K562 (cell line): ENCODE measurements around the gene CRABP2. TPM values are rescaled to one million over a fixed set of nuclear protein-coding genes. Genes with fewer than 3 reads are reported as not detected.

Experiments used
- ATF7 ChIP-seq: fragments of 450-650 bp; IDR thresholded peaks from 2 replicates; pipeline ENCODE4 v1.7.1; 2014; ENCODE audit warnings: mild to moderate bottlenecking, moderate library complexity
- EHMT2 ChIP-seq: fragments of 450-650 bp; IDR thresholded peaks from 2 replicates; pipeline ENCODE4 v1.6.1; 2018; ENCODE audit warnings: antibody characterized with exemption
- HIVEP1 ChIP-seq: fragments of 250-450 bp; sonication (Bioruptor Pico); IDR thresholded peaks from 2 replicates; pipeline ENCODE4 v1.4.0; 2020; ENCODE audit warnings: mild to moderate bottlenecking
- KLF1 ChIP-seq: fragments of 450-650 bp; IDR thresholded peaks from 2 replicates; pipeline ENCODE4 v1.6.1; 2016; ENCODE audit warnings: missing genetic modification characterization, missing compliant biosample characterization
- PHB ChIP-seq: fragments of 250-450 bp; sonication (Bioruptor Pico); IDR thresholded peaks from 2 replicates; pipeline ENCODE4 v1.5.0; 2021
- PML ChIP-seq: IDR thresholded peaks from 2 replicates; pipeline ENCODE4 v1.6.1; 2012; ENCODE audit warnings: low read length, inconsistent platforms
- PTBP1 ChIP-seq: fragments of 200-400 bp; formaldehyde crosslinking; IDR thresholded peaks from 2 replicates; pipeline ENCODE4 v1.6.1; 2017; ENCODE audit warnings: low read depth, low read length
- RBM39 ChIP-seq: fragments of 200-400 bp; formaldehyde crosslinking; optimal IDR thresholded peaks from 2 replicates; pipeline ENCODE3; 2018; ENCODE audit warnings: low read depth, low read length
- TAF1 ChIP-seq: IDR thresholded peaks from 2 replicates; pipeline ENCODE4 v1.6.1; 2011; ENCODE audit warnings: mild to moderate bottlenecking, low read length, moderate library complexity; ENCODE audit not compliant: insufficient read depth, control insufficient read depth, severe bottlenecking; ENCODE audit errors: extremely low read depth
- ZNF561 ChIP-seq: fragments of 450-650 bp; formaldehyde crosslinking; conservative IDR thresholded peaks from 2 replicates; pipeline ENCODE4 v1.4.0; 2020; ENCODE audit warnings: mild to moderate bottlenecking, moderate library complexity
- polyA plus RNA-seq, 8 experiments: library from polyadenylated mRNA; depleted of rRNA in 4 of 8; stranded (reverse) in 5 of 8; unstranded in 3 of 8; fragments of >200 nt; fragmentation: Nextera tagmentation in 2 of 8; fragmentation: Illumina TruSeq in 1 of 8; extraction: Ambion mirVana in 2 of 8; extraction: Trizol in 1 of 8; gene quantifications; 2 replicates each; pipeline versions ENCODE4 v1.2.1 to v1.2.3, GENCODE V29; 2011 to 2014; ENCODE audit warnings: inconsistent platforms in 1 of 8, missing spikeins in 1 of 8
- total RNA-seq, 7 experiments: library from RNA; depleted of rRNA in 6 of 7; stranded (reverse); fragments of >200 nt in 6 of 7; fragmentation: Illumina TruSeq in 2 of 7; extraction: Trizol in 2 of 7; gene quantifications; 2 replicates each; pipeline versions ENCODE4 v1.2.1 to v1.2.3, GENCODE V29; 2011 to 2021; ENCODE audit warnings: low replicate concordance in 1 of 7
- TF ChIP-seq, protein P1 (sequence below): conservative IDR thresholded peaks from 2 replicates; pipeline ENCODE4 v1.6.1; 2011; ENCODE audit warnings: low read depth, mild to moderate bottlenecking, low read length; ENCODE audit not compliant: control insufficient read depth
- TF ChIP-seq, protein P2 (sequence below), 2 experiments: fragments of 250-450 bp in 1 of 2; fragments of 450-650 bp in 1 of 2; sonication (Bioruptor Pico) in 1 of 2; IDR thresholded peaks; 2 replicates each; pipeline versions ENCODE4 v1.6.1 to v1.8.0; 2016 to 2021; ENCODE audit warnings: mild to moderate bottlenecking in 2 of 2, moderate library complexity in 2 of 2, missing compliant biosample characterization in 1 of 2, missing genetic modification characterization in 1 of 2
- TF ChIP-seq, protein P3 (sequence below): fragments of 450-650 bp; IDR thresholded peaks from 2 replicates; pipeline ENCODE4 v1.6.1; 2016; ENCODE audit warnings: borderline replicate concordance
- TF ChIP-seq, protein P4 (sequence below): sonication (generic); formaldehyde crosslinking; IDR thresholded peaks from 2 replicates; pipeline ENCODE4 v1.8.0; 2022; ENCODE audit warnings: missing genetic modification reagents, mild to moderate bottlenecking, moderate library complexity, borderline replicate concordance

The CRABP2 gene
- total and polyA plus RNA-seq, 9 of the 15 experiments (the other 6 are each of a cell fraction or from before 2014, with no cell fraction given): 0.30 to 2.5 (median 0.82) TPM

DNA sequence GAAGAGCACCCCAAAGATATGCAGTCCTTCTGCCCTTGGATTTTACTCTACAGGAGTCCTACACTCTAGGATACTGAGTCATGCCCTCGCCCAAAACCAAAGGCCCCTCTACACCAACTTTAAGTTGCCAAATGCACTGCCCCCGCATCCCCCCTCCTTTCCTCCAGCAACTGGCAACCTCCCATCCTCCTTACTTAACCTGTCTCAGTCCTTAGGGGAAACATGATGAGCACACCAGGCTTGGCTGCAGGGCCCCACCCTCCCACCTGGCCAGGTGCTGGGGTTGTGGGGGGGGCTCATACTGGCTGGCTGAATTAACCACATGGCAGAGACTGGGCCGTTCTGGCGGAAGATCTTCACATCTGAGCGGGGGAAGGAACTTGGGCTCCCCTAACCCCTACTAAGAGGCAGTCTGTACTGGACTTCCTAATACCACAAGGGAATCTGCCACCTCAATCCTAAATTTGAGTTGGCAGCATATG, 44.8 kb upstream of the CRABP2 start (continued):
- TF ChIP-seq, protein P1, sequence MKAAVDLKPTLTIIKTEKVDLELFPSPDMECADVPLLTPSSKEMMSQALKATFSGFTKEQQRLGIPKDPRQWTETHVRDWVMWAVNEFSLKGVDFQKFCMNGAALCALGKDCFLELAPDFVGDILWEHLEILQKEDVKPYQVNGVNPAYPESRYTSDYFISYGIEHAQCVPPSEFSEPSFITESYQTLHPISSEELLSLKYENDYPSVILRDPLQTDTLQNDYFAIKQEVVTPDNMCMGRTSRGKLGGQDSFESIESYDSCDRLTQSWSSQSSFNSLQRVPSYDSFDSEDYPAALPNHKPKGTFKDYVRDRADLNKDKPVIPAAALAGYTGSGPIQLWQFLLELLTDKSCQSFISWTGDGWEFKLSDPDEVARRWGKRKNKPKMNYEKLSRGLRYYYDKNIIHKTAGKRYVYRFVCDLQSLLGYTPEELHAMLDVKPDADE: no peak
- no peak for TF ChIP-seq RBM39
- TF ChIP-seq, protein P2, sequence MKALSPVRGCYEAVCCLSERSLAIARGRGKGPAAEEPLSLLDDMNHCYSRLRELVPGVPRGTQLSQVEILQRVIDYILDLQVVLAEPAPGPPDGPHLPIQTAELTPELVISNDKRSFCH (CRISPR knock-in tag; IDR thresholded peaks at IDR 0.05): no peak
- TF ChIP-seq, protein P2 (tag; IDR thresholded peaks at IDR 0.05): 0 out of 2 replicates have a peak, but pooled peaks have one; percentile 13
- TF ChIP-seq PML: no peak
- TF ChIP-seq, protein P3, sequence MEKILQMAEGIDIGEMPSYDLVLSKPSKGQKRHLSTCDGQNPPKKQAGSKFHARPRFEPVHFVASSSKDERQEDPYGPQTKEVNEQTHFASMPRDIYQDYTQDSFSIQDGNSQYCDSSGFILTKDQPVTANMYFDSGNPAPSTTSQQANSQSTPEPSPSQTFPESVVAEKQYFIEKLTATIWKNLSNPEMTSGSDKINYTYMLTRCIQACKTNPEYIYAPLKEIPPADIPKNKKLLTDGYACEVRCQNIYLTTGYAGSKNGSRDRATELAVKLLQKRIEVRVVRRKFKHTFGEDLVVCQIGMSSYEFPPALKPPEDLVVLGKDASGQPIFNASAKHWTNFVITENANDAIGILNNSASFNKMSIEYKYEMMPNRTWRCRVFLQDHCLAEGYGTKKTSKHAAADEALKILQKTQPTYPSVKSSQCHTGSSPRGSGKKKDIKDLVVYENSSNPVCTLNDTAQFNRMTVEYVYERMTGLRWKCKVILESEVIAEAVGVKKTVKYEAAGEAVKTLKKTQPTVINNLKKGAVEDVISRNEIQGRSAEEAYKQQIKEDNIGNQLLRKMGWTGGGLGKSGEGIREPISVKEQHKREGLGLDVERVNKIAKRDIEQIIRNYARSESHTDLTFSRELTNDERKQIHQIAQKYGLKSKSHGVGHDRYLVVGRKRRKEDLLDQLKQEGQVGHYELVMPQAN: 0 out of 2 replicates have a peak, but pooled peaks have one; percentile 30
- peak; percentile 39 for TF ChIP-seq TAF1
- TF ChIP-seq HIVEP1 (CRISPR knock-in tag): no peak
- no peak for TF ChIP-seq EHMT2
- no peak for TF ChIP-seq ATF7
- TF ChIP-seq PTBP1: no peak
- TF ChIP-seq PHB (CRISPR knock-in tag): no peak
- TF ChIP-seq ZNF561: no peak
- TF ChIP-seq KLF1 (tag): no peak
- TF ChIP-seq, protein P4, sequence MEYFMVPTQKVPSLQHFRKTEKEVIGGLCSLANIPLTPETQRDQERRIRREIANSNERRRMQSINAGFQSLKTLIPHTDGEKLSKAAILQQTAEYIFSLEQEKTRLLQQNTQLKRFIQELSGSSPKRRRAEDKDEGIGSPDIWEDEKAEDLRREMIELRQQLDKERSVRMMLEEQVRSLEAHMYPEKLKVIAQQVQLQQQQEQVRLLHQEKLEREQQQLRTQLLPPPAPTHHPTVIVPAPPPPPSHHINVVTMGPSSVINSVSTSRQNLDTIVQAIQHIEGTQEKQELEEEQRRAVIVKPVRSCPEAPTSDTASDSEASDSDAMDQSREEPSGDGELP (CRISPR knock-in tag): 0 out of 2 replicates have a peak, but pooled peaks have one; percentile 3
